SJCRH30 (cell line): ENCODE data around the gene C2CD4B. TPM values are rescaled to one million over a fixed set of nuclear protein-coding genes. Genes with fewer than 3 reads are reported as not detected.

Experiments used
- DNase-seq, 2 experiments: peaks; one replicate each; pipeline ENCODE4 v3.0.0-alpha.2; 2015 to 2020
- H3K27ac ChIP-seq: fragments of 250-450 bp; sonication (Bioruptor Pico); 2 replicates; pipeline ENCODE4 v1.5.1; 2020; ENCODE audit warnings: mild to moderate bottlenecking, moderate library complexity
- H3K27me3 ChIP-seq: fragments of 250-450 bp; sonication (Bioruptor Pico); 2 replicates; pipeline ENCODE4 v1.5.1; 2020; ENCODE audit warnings: mild to moderate bottlenecking, moderate library complexity
- H3K36me3 ChIP-seq: fragments of 250-450 bp; sonication (Bioruptor Pico); 2 replicates; pipeline ENCODE4 v1.5.1; 2020; ENCODE audit warnings: mild to moderate bottlenecking, moderate library complexity
- H3K4me1 ChIP-seq: fragments of 250-450 bp; sonication (Bioruptor Pico); 2 replicates; pipeline ENCODE4 v1.5.1; 2020; ENCODE audit warnings: mild to moderate bottlenecking, moderate library complexity
- H3K4me3 ChIP-seq: fragments of 250-450 bp; sonication (Bioruptor Pico); 2 replicates; pipeline ENCODE4 v1.5.1; 2020; ENCODE audit warnings: mild to moderate bottlenecking, moderate library complexity
- H3K9me3 ChIP-seq: fragments of 250-450 bp; sonication (Bioruptor Pico); replicated peaks from 2 replicates; pipeline ENCODE4 v1.5.1; 2020; ENCODE audit warnings: mild to moderate bottlenecking, moderate library complexity
- total RNA-seq: library from RNA; depleted of rRNA; stranded (reverse); fragments of >200 nt; shearing (Covaris generic); gene quantifications from 2 replicates; pipeline ENCODE4 v1.2.3, GENCODE V29; 2014

C2CD4B gene
- total RNA-seq, 1 experiment from 2014 or later = not detected

GRCh38 chr15:62136911-62137865 lies 27.9 kb downstream of the C2CD4B start:
- no peak for DNase-seq
- Histone ChIP-seq H3K27me3 (no peaks in the 10 kb centered on the region), H3K4me3 (no peak overlapping the region), H3K36me3 (no peaks in the 10 kb centered on the region), H3K9me3 (no peaks in the 10 kb centered on the region), H3K27ac (no peak overlapping the region), H3K4me1 (no peaks in the 10 kb centered on the region)

DNA sequence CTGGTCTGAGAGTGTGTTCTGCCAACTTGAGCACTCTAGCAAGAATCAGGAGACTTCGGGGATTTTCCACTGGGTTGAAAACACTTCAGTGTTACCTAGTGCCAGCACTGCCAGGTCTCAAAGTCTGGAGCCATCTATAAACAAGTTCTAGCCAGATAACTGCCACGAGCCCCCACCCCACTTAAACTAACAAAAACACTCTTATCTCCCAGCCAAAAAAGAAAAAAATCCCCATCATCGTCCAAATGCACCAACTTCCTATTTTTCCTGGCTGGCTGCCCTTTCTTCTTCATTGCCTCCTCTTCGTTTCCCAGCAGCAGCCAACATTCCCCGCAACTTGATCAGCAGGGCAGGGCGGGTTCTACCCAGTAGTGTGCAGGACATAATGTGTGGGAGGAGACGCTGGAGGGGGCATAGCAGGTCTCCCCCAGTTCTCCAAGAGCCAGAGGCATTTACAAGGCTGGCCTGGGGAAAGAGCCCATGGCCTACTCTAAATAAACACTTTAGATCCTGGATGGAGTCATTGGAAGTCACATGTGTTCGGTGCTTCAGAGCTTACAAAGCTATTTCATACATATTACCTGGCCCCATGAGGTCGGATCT lies 29.5 kb downstream of the C2CD4B start:
- H3K9me3 ChIP-seq = no peaks in the 10 kb centered on the region
- no peaks in the 10 kb centered on the region for H3K36me3 ChIP-seq
- H3K27me3 ChIP-seq = no peaks in the 10 kb centered on the region
- no peak overlapping the region for H3K27ac ChIP-seq
- DNase-seq = no peak
- H3K4me3 ChIP-seq = no peak overlapping the region
- no peaks in the 10 kb centered on the region for H3K4me1 ChIP-seq

DNA sequence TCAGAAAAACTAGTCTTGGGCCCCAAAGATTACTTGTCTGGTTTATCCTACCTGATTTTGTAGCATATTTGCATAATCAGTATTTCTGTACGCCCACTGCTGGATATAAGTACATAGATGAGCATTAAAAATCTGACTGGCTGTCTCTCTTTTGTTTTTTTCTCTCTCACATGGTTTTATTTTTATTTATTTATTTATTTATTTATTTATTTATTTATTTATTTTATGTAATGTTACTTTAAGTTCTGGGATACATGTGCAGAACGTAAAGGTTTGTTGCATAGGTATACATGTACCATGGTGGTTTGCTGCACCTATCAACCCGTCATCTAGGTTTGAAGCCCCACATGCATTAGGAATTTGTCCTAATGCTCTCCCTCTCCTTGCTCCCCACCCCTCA lies 31.9 kb downstream of the C2CD4B start:
- Histone ChIP-seq H3K4me1 (no peaks in the 10 kb centered on the region), H3K9me3 (no peaks in the 10 kb centered on the region), H3K27ac (no peak overlapping the region), H3K36me3 (no peaks in the 10 kb centered on the region), H3K4me3 (no peak overlapping the region), H3K27me3 (no peaks in the 10 kb centered on the region)
- no peak for DNase-seq

DNA sequence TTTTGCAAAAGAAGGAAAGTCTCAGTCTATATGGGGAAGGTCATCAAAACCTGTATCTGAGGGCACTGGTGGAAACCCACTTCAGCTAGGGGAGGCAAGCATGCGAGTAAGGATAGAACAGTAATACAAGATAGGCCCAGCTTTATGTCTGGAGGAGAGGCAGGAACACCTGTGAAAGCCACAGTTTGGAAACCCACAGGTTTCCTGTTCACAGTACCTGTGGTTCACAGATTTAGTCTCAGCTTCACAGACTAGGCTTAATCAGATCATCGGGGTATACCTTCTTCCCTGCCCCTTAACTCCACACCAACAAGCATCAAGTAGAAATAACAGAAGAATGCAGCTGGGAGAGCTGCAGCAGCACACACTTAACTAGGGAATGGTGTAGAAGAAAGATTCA lies 36.2 kb downstream of the C2CD4B start:
- Histone ChIP-seq H3K4me1 (no peaks in the 10 kb centered on the region), H3K27me3 (no peaks in the 10 kb centered on the region), H3K27ac (no peak overlapping the region), H3K36me3 (no peaks in the 10 kb centered on the region), H3K4me3 (no peak overlapping the region), H3K9me3 (no peaks in the 10 kb centered on the region)
- no peak for DNase-seq

- no peak for DNase-seq
- Histone ChIP-seq H3K36me3 (no peaks in the 10 kb centered on the region), H3K27me3 (no peaks in the 10 kb centered on the region), H3K9me3 (no peaks in the 10 kb centered on the region), H3K4me3 (no peak overlapping the region), H3K4me1 (no peaks in the 10 kb centered on the region), H3K27ac (no peak overlapping the region)
Observed at GRCh38 chr15:62126364-62126763, 38.7 kb downstream of the C2CD4B start.

GRCh38 chr15:62125773-62126172 lies 39.3 kb downstream of the C2CD4B start:
- Histone ChIP-seq H3K4me1 (no peaks in the 10 kb centered on the region), H3K27ac (no peak overlapping the region), H3K9me3 (no peaks in the 10 kb centered on the region), H3K27me3 (no peaks in the 10 kb centered on the region), H3K36me3 (no peaks in the 10 kb centered on the region), H3K4me3 (no peak overlapping the region)
- peak; percentile 45 to 68 for DNase-seq

GRCh38 chr15:62124973-62125303 lies 40.1 kb downstream of the C2CD4B start:
- H3K27me3 ChIP-seq = no peaks in the 10 kb centered on the region
- no peaks in the 10 kb centered on the region for H3K36me3 ChIP-seq
- H3K4me3 ChIP-seq = no peak overlapping the region
- H3K4me1 ChIP-seq = no peaks in the 10 kb centered on the region
- H3K27ac ChIP-seq = no peak overlapping the region
- DNase-seq = no peak
- no peaks in the 10 kb centered on the region for H3K9me3 ChIP-seq

- Histone ChIP-seq H3K9me3 (no peaks in the 10 kb centered on the region), H3K4me3 (no peak overlapping the region), H3K36me3 (no peaks in the 10 kb centered on the region), H3K4me1 (0 out of 2 replicates have a peak, but pooled peaks cover 3% of the 10 kb centered on the region), H3K27ac (no peak overlapping the region), H3K27me3 (no peaks in the 10 kb centered on the region)
- no peak for DNase-seq
Observed at GRCh38 chr15:62124176-62124972, 40.7 kb downstream of the C2CD4B start.

GRCh38 chr15:62122249-62122648 lies 42.8 kb downstream of the C2CD4B start:
- DNase-seq = no peak
- H3K9me3 ChIP-seq = no peaks in the 10 kb centered on the region
- no peaks in the 10 kb centered on the region for H3K27me3 ChIP-seq
- no peaks in the 10 kb centered on the region for H3K36me3 ChIP-seq
- 0 out of 2 replicates have a peak, but pooled peaks cover 3% of the 10 kb centered on the region for H3K4me1 ChIP-seq
- H3K4me3 ChIP-seq = no peak overlapping the region
- H3K27ac ChIP-seq = no peak overlapping the region

- no peaks in the 10 kb centered on the region for H3K36me3 ChIP-seq
- H3K27me3 ChIP-seq = no peaks in the 10 kb centered on the region
- no peak overlapping the region for H3K27ac ChIP-seq
- H3K4me3 ChIP-seq = no peak overlapping the region
- H3K4me1 ChIP-seq = 0 out of 2 replicates have a peak, but pooled peaks cover 3% of the 10 kb centered on the region
- no peaks in the 10 kb centered on the region for H3K9me3 ChIP-seq
- no peak for DNase-seq
Observed at GRCh38 chr15:62121273-62122015, 43.6 kb downstream of the C2CD4B start.

DNA sequence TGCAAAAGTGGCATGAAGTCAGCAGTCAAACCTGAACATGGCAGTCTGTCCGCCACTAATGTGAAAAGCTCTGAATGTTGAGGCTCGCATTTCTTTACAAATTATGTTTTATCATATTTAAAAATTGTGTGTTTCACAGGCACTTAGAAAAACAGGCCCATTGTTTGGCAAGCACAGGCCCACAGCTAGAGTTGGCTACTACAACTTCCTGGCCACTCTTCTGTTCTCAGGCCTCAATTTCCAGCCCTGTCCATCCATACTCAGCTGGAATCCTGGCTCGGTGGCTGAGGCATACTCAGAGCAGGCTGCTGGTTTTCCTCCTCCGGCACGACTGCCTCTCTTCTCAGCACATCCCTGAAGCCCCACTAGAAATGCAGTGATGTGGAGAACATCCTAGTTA lies 44.3 kb downstream of the C2CD4B start:
- Histone ChIP-seq H3K27ac (no peak overlapping the region), H3K27me3 (no peaks in the 10 kb centered on the region), H3K4me1 (0 out of 2 replicates have a peak, but pooled peaks cover 3% of the 10 kb centered on the region), H3K9me3 (no peaks in the 10 kb centered on the region), H3K36me3 (no peaks in the 10 kb centered on the region), H3K4me3 (no peak overlapping the region)
- no peak for DNase-seq

GRCh38 chr15:62119874-62120273 lies 45.2 kb downstream of the C2CD4B start:
- peak overlapping the region; percentile 37 for H3K27ac ChIP-seq
- H3K4me3 ChIP-seq = no peak overlapping the region
- H3K27me3 ChIP-seq = no peaks in the 10 kb centered on the region
- H3K9me3 ChIP-seq = no peaks in the 10 kb centered on the region
- DNase-seq = no peak
- no peaks in the 10 kb centered on the region for H3K36me3 ChIP-seq
- H3K4me1 ChIP-seq = 0 out of 2 replicates have a peak, but pooled peaks cover 3% of the 10 kb centered on the region

DNA sequence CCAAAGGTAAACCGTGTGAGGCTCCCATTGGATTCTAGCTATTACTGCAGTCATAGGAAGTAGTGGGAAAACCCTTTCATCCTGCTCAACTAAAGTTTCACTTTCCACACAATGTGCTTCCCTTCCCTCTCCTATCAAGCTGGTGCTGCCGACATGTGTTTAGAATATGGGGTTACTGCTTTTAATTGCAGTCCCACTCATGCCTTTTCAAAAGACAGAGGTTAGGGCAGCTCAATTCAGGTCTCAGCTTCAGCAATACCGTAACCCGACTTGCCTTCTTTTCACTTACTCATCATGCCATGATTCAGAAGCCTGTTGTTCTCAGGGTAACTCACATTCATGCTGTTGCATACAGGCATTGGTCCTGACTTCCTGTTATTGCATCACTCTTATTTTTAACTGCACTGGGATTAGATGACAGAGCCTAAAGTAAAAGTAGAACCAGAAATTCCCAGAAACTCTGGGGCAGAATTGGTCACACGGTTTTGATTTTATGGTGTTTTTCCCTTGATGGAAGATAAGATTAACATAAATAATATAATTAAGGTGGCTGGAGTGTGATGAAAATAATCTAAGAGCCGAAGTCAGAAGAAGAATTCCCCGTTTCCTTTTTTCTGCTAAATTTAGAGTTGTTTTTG lies 45.7 kb downstream of the C2CD4B start:
- peak overlapping the region; percentile 37 for H3K27ac ChIP-seq
- H3K4me1 ChIP-seq = 0 out of 2 replicates have a peak, but pooled peaks cover 3% of the 10 kb centered on the region
- DNase-seq = peak; percentile 29 to 62
- H3K36me3 ChIP-seq = no peaks in the 10 kb centered on the region
- H3K27me3 ChIP-seq = no peaks in the 10 kb centered on the region
- peak overlapping the region; percentile 24 for H3K4me3 ChIP-seq
- no peaks in the 10 kb centered on the region for H3K9me3 ChIP-seq
